Endothelial cell of umbilical vein (primary cell): ENCODE results near the gene TXNDC17.

Source experiments
- EZH2 ChIP-seq: IDR thresholded peaks from 2 replicates; pipeline ENCODE4 v1.6.1; 2012; ENCODE audit warnings: borderline replicate concordance, low read depth, mild to moderate bottlenecking, moderate library complexity, low read length, inconsistent platforms; ENCODE audit not compliant: severe bottlenecking
- POLR2A ChIP-seq: IDR thresholded peaks from 2 replicates; pipeline ENCODE4 v1.6.1; 2012; ENCODE audit warnings: low read depth, mild to moderate bottlenecking, control low read depth, low read length
- TF ChIP-seq, protein P1 (sequence below), 2 donors: IDR thresholded peaks; 1 replicate in 1 of 2; 2 replicates in 1 of 2; pipeline ENCODE4 v1.5.1; 2011; ENCODE audit warnings: low read length in 2 of 2, mild to moderate bottlenecking in 2 of 2, moderate library complexity in 2 of 2, control low read depth in 1 of 2, inconsistent platforms in 1 of 2, low read depth in 1 of 2; ENCODE audit not compliant: insufficient read depth in 1 of 2; ENCODE audit errors: extremely low read depth in 1 of 2

- TF ChIP-seq, protein P1, sequence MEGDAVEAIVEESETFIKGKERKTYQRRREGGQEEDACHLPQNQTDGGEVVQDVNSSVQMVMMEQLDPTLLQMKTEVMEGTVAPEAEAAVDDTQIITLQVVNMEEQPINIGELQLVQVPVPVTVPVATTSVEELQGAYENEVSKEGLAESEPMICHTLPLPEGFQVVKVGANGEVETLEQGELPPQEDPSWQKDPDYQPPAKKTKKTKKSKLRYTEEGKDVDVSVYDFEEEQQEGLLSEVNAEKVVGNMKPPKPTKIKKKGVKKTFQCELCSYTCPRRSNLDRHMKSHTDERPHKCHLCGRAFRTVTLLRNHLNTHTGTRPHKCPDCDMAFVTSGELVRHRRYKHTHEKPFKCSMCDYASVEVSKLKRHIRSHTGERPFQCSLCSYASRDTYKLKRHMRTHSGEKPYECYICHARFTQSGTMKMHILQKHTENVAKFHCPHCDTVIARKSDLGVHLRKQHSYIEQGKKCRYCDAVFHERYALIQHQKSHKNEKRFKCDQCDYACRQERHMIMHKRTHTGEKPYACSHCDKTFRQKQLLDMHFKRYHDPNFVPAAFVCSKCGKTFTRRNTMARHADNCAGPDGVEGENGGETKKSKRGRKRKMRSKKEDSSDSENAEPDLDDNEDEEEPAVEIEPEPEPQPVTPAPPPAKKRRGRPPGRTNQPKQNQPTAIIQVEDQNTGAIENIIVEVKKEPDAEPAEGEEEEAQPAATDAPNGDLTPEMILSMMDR (IDR thresholded peaks at IDR 0.05; ENCODE audit: extremely low read depth in 1 of 2, insufficient read depth in 1 of 2, low read depth in 1 of 2, low read length in 2 of 2), result no peak
- TF ChIP-seq EZH2 (no peak), POLR2A (no peak)
Observed at GRCh38 chr17:6626616-6627015, 14.2 kb upstream of the TXNDC17 start.
